Measurements from ENCODE around the gene GRHL1. TPM values are rescaled to one million over a fixed set of nuclear protein-coding genes. Genes with fewer than 3 reads are reported as not detected.

The GRHL1 gene
- total RNA-seq, 1 experiment from 2014 or later = 2.7 TPM

DNA sequence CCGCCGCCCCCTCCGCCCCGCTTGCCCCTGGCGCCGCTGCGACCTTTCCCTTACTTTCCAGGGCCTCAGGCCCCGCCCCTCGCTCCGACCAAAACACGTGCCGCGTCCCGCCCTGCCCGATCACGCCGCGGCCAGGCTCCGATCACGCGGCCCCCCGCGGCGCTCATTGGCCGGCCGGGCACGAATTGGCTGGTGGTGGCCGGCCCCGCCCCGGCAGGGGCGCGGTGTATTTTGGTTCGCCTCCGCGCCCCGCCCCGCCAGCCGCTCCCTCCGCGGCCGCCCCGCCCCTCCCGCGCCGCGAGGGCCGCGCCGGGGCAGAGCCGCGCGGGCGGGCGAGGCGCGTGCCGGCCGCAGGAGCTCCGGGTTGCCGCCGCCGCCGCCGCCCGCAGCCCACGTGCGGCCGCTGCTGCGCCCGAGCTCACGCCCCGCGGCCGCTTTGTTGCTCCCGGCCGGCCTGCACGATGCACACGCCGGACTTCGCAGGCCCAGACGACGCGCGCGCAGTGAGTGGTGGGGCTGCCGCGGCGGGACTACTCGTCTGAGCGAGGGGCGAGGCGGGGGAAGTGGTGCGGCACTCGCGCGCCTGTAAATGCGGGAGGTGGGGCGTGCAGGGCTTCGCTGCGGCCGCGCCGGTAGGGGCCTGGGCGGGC, 91.9 kb downstream of the GRHL1 start, which contains the start of gene KLF11 (continued):
- TF ChIP-seq ZNF532 (CRISPR knock-in tag; IDR thresholded peaks at IDR 0.05; ENCODE audit: borderline replicate concordance) = no peak
- no peak for TF ChIP-seq RORB (CRISPR knock-in tag; IDR thresholded peaks at IDR 0.05)
- TF ChIP-seq TCF7 (CRISPR knock-in tag; IDR thresholded peaks at IDR 0.05; ENCODE audit: low read depth) = no peak
- TF ChIP-seq ZNF671 (CRISPR knock-in tag; IDR thresholded peaks at IDR 0.05) = no peak
- TF ChIP-seq, protein P1, sequence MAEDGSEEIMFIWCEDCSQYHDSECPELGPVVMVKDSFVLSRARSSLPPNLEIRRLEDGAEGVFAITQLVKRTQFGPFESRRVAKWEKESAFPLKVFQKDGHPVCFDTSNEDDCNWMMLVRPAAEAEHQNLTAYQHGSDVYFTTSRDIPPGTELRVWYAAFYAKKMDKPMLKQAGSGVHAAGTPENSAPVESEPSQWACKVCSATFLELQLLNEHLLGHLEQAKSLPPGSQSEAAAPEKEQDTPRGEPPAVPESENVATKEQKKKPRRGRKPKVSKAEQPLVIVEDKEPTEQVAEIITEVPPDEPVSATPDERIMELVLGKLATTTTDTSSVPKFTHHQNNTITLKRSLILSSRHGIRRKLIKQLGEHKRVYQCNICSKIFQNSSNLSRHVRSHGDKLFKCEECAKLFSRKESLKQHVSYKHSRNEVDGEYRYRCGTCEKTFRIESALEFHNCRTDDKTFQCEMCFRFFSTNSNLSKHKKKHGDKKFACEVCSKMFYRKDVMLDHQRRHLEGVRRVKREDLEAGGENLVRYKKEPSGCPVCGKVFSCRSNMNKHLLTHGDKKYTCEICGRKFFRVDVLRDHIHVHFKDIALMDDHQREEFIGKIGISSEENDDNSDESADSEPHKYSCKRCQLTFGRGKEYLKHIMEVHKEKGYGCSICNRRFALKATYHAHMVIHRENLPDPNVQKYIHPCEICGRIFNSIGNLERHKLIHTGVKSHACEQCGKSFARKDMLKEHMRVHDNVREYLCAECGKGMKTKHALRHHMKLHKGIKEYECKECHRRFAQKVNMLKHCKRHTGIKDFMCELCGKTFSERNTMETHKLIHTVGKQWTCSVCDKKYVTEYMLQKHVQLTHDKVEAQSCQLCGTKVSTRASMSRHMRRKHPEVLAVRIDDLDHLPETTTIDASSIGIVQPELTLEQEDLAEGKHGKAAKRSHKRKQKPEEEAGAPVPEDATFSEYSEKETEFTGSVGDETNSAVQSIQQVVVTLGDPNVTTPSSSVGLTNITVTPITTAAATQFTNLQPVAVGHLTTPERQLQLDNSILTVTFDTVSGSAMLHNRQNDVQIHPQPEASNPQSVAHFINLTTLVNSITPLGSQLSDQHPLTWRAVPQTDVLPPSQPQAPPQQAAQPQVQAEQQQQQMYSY (CRISPR knock-in tag; IDR thresholded peaks at IDR 0.05) = peak; percentile 69
- TF ChIP-seq EMX1 (CRISPR knock-in tag; IDR thresholded peaks at IDR 0.05) = no peak
- no peak for TF ChIP-seq IRF2 (CRISPR knock-in tag; IDR thresholded peaks at IDR 0.05; ENCODE audit: borderline replicate concordance, low read depth)
- TF ChIP-seq ZNF263 (CRISPR knock-in tag; IDR thresholded peaks at IDR 0.05; ENCODE audit: low read depth) = 0 out of 2 replicates have a peak, but pooled peaks have one; percentile 11
- TF ChIP-seq ESRRA (CRISPR knock-in tag; IDR thresholded peaks at IDR 0.05; ENCODE audit: borderline replicate concordance) = peak; percentile 95
- peak; percentile 95 for TF ChIP-seq TEAD1 (CRISPR knock-in tag; IDR thresholded peaks at IDR 0.05)
- peak; percentile 99 for TF ChIP-seq FOXP4 (CRISPR knock-in tag; IDR thresholded peaks at IDR 0.05)
- peak; percentile 88; the same call in 1 of the 2 replicates for TF ChIP-seq ZNF219 (CRISPR knock-in tag; IDR thresholded peaks at IDR 0.05; ENCODE audit: borderline replicate concordance)
- TF ChIP-seq, protein P2, sequence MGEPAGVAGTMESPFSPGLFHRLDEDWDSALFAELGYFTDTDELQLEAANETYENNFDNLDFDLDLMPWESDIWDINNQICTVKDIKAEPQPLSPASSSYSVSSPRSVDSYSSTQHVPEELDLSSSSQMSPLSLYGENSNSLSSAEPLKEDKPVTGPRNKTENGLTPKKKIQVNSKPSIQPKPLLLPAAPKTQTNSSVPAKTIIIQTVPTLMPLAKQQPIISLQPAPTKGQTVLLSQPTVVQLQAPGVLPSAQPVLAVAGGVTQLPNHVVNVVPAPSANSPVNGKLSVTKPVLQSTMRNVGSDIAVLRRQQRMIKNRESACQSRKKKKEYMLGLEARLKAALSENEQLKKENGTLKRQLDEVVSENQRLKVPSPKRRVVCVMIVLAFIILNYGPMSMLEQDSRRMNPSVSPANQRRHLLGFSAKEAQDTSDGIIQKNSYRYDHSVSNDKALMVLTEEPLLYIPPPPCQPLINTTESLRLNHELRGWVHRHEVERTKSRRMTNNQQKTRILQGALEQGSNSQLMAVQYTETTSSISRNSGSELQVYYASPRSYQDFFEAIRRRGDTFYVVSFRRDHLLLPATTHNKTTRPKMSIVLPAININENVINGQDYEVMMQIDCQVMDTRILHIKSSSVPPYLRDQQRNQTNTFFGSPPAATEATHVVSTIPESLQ (CRISPR knock-in tag; IDR thresholded peaks at IDR 0.05) = peak; percentile 81; the same call in 1 of the 2 replicates
- no peak for TF ChIP-seq MXD4 (CRISPR knock-in tag; IDR thresholded peaks at IDR 0.05; ENCODE audit: borderline replicate concordance)
- no peak for TF ChIP-seq ZNF423 (CRISPR knock-in tag; IDR thresholded peaks at IDR 0.05)
- TF ChIP-seq, protein P3, sequence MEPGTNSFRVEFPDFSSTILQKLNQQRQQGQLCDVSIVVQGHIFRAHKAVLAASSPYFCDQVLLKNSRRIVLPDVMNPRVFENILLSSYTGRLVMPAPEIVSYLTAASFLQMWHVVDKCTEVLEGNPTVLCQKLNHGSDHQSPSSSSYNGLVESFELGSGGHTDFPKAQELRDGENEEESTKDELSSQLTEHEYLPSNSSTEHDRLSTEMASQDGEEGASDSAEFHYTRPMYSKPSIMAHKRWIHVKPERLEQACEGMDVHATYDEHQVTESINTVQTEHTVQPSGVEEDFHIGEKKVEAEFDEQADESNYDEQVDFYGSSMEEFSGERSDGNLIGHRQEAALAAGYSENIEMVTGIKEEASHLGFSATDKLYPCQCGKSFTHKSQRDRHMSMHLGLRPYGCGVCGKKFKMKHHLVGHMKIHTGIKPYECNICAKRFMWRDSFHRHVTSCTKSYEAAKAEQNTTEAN (CRISPR knock-in tag; IDR thresholded peaks at IDR 0.05) = peak; percentile 95
- TF ChIP-seq AR (CRISPR knock-in tag; IDR thresholded peaks at IDR 0.05) = no peak
- no peak; the same call in 1 of the 2 replicates for TF ChIP-seq NR2C2 (CRISPR knock-in tag; IDR thresholded peaks at IDR 0.05)
- TF ChIP-seq SMAD3 (CRISPR knock-in tag; IDR thresholded peaks at IDR 0.05; ENCODE audit: borderline replicate concordance) = peak; percentile 98
- TF ChIP-seq SP1 (CRISPR knock-in tag; conservative IDR thresholded peaks at IDR 0.05) = peak; percentile 77
